Spinal cord (tissue), 10 donors: ENCODE data around the gene MEIOB. TPM values are rescaled to one million over a fixed set of nuclear protein-coding genes. Genes with fewer than 3 reads are reported as not detected.

ENCODE experiments used
- DNase-seq, 6 donors: peaks; one replicate each; pipeline versions ENCODE4 v3.0.0 to v3.0.0-alpha.2; 2013 to 2015; ENCODE audit warnings: low spot score in 6 of 6, low read depth in 4 of 6
- H3K27ac ChIP-seq: one replicate; pipeline ENCODE4 v1.5.1; 2013; ENCODE audit warnings: low read depth, low read length, control low read depth
- H3K27me3 ChIP-seq: one replicate; pipeline ENCODE4 v1.6.1; 2013; ENCODE audit warnings: low read length; ENCODE audit not compliant: control insufficient read depth, insufficient read depth
- H3K36me3 ChIP-seq: one replicate; pipeline ENCODE4 v1.6.1; 2013; ENCODE audit warnings: low read length; ENCODE audit not compliant: control insufficient read depth, insufficient read depth
- H3K4me1 ChIP-seq: one replicate; pipeline ENCODE4 v1.6.1; 2013; ENCODE audit warnings: low read length; ENCODE audit not compliant: control insufficient read depth, insufficient read depth
- H3K4me3 ChIP-seq: one replicate; pipeline ENCODE4 v1.5.1; 2013; ENCODE audit warnings: low read depth, low read length, control low read depth
- H3K9me3 ChIP-seq: one replicate; pipeline ENCODE4 v1.6.1; 2013; ENCODE audit warnings: low read length; ENCODE audit not compliant: control insufficient read depth, insufficient read depth
- WGBS: methylation state at CpG from one replicate; pipeline ENCODE4 v1.1.5; 2013; ENCODE audit warnings: missing lambda C conversion rate; ENCODE audit not compliant: insufficient coverage; 5-methylcytosine and 5-hydroxymethylcytosine counted together
- polyA plus RNA-seq, 2 donors: library from polyadenylated mRNA; unstranded; fragments of 120-200 nt; gene quantifications; one replicate each; pipeline ENCODE4 v1.2.1, GENCODE V29; 2013; ENCODE audit not compliant: insufficient read length in 2 of 2
- total RNA-seq, 2 donors: library from RNA; depleted of rRNA in 1 of 2; stranded (reverse); fragments of 120-200 nt in 1 of 2; fragments of >200 nt in 1 of 2; gene quantifications; one replicate each; pipeline versions ENCODE4 v1.2.3 to v1.2.4, GENCODE V29; 2013 to 2014
- donor health status: healthy.

The MEIOB gene
- total and polyA plus RNA-seq, 4 donors: 0.83 to 2.6 (median 1.5) TPM

DNA sequence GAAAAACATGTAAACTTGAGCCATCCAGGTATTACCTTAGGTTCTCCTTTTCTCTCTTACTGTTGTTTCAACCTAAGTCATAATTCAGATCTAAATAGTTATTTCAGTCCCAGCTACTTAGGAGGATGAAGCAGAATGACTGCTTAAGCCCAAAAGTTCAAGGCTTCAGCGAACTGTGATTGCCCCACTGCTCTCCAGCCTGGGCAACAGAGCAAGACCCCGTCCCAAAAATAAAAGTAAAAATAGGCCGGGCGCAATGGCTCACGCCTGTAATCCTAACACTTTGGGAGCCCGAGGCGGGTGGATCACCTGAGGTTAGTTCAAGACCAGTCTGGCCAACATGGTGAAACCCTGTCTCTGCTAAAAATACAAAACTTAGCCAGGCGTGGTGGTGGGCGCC, 9.6 kb downstream of the MEIOB start:
- Histone ChIP-seq H3K4me3 (no peak overlapping the region), H3K36me3 (no peaks in the 10 kb centered on the region), H3K4me1 (no peaks in the 10 kb centered on the region), H3K27me3 (peaks cover 28% of the 10 kb centered on the region), H3K9me3 (no peaks in the 10 kb centered on the region), H3K27ac (no peak overlapping the region)
- WGBS: 88% methylated on average over 5 of the region's 9 CpGs
- no peak for DNase-seq

DNA sequence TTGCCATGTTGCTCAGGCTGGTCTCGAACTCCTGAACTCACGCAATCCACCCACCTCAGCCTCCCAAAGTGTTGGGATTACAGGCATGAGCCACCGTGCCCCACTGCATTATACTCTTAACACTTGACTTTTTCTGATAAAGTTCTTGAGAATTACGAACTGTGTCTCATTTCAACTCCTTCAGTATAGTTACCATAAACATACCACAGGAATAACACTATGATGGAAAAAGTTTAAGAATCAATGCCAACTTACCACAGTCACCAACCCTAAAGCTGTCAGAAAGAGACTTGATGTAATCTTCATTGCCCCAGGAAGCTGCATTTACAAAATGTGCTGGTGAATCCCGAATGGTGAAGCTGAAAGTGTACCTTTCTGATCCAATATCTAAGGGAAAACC, 10.2 kb downstream of the MEIOB start:
- Histone ChIP-seq H3K27me3 (peaks cover 33% of the 10 kb centered on the region), H3K9me3 (no peaks in the 10 kb centered on the region), H3K4me1 (no peaks in the 10 kb centered on the region), H3K4me3 (no peak overlapping the region), H3K27ac (no peak overlapping the region), H3K36me3 (no peaks in the 10 kb centered on the region)
- 78% methylated on average over 2 of the region's 5 CpGs for WGBS
- DNase-seq: no peak

DNA sequence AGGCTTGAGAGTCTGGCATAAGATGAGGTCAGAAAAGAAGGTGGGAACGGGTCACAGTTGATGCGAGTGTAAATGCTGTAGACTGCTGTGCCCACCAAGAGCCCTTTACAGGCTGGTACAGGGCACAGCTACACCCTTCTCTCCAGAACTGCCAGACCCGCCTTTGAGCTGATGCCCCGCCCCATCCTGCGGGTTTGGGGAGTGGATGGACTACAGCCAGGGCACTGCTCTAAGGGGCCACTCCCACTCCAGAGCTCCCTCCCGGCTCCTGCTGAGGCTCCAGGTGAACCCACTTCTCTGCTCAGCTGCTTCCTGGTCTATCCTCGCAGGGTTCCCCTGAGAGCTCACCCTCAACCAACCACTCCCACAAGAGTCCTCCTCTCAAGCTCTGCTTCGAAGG, 12.3 kb downstream of the MEIOB start:
- H3K4me3 ChIP-seq: no peak overlapping the region
- H3K36me3 ChIP-seq: no peaks in the 10 kb centered on the region
- H3K27ac ChIP-seq: no peak overlapping the region
- H3K27me3 ChIP-seq: peaks cover 36% of the 10 kb centered on the region
- H3K4me1 ChIP-seq: no peaks in the 10 kb centered on the region
- 33% methylated on average over 3 of the region's 8 CpGs for WGBS
- no peak for DNase-seq
- no peaks in the 10 kb centered on the region for H3K9me3 ChIP-seq

DNA sequence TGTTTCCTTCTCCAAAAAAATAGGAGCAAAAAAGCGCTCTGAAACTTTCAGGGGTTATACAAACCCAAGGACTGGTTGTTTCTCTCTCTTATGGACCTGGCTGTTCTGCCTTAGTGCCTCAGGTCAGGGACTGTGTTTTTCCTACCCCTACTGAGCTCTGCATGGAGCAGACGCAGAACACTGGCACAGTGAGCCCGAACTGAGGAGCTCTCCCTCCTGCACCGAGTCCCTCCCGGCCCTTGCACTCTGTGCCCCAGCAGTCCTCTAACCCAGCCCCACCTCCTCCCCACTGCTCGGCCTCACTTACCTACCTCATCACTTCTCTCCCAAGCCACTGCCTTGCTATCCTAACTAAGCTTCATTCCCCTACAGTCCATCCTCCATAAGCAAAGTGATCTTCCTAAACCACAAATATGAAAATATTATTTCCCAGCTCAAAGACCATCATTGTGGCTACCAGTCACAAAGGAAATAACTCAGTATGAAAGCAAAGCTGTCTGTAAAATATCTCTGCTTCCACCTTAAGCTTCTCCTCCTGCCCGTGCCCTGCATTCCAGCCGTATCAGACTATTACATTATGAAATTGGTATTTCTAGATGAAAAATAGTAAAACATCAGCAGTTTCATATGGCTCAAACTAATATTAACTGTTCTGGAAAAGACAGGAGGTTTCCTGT, 13.6 kb downstream of the MEIOB start:
- Histone ChIP-seq H3K27ac (no peak overlapping the region), H3K4me1 (no peaks in the 10 kb centered on the region), H3K9me3 (no peaks in the 10 kb centered on the region), H3K4me3 (no peak overlapping the region), H3K27me3 (peaks cover 40% of the 10 kb centered on the region), H3K36me3 (no peaks in the 10 kb centered on the region)
- 15% methylated on average over 6 of the region's 8 CpGs for WGBS
- no peak for DNase-seq

DNA sequence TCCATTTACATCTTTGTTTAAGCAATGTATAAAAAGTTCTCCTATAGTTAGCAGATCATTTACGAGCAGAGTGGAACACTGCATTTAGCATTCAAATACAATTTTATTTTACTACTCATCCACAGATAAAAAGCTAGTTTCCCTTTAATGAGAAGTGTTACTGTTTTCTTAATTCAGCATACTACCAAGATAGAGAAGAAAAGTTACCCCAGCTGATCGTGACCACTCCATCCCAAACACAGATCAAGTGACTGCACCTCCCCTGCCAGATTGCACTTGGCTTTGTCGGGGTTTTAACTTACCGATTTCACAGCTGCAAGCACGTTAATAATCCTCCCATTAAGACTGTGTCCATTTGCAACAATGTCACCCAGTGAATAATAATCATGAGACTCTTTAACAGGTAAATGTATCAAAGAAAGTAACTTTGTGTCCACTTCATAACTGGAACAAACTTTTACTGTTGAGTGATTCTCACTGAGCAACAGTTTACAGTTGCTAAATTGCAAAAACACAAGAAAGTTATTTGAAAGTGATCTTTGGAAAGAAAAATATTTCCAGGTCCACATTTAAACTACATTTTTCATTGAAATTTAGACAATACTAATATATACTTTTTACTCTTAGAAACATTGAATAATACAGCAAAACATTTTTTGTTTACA, 14.4 kb downstream of the MEIOB start:
- Histone ChIP-seq H3K27ac (no peak overlapping the region), H3K36me3 (no peaks in the 10 kb centered on the region), H3K27me3 (peaks cover 40% of the 10 kb centered on the region), H3K9me3 (no peaks in the 10 kb centered on the region), H3K4me3 (no peak overlapping the region), H3K4me1 (no peaks in the 10 kb centered on the region)
- DNase-seq: no peak
- 40% methylated on average over 1 of the region's 5 CpGs for WGBS

DNA sequence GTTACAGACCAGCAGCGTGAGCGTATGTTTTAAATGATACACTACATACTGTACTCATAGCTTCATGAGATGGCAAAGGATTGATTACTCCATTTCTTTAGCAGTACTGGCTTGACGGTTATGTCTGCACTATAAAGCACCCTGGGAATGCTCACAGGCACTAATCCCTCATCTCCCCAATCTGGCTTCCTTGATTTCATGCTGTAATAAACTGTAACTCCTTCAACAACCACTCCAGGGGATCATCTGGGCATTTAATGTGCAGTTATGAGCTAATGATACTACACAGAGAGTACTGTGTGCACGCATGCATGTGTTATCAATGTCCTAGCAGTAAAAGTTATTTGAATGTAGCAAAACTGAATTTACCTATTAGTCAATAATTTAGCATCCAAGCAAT, 20.2 kb downstream of the MEIOB start:
- DNase-seq: peak in 2 of 6 donors; percentile 6 to 93
- no peaks in the 10 kb centered on the region for H3K36me3 ChIP-seq
- H3K4me1 ChIP-seq: no peaks in the 10 kb centered on the region
- H3K27ac ChIP-seq: no peak overlapping the region
- WGBS: 57% methylated on average over 1 of the region's 4 CpGs
- no peak overlapping the region for H3K4me3 ChIP-seq
- H3K9me3 ChIP-seq: no peaks in the 10 kb centered on the region
- H3K27me3 ChIP-seq: peaks cover 13% of the 10 kb centered on the region

DNA sequence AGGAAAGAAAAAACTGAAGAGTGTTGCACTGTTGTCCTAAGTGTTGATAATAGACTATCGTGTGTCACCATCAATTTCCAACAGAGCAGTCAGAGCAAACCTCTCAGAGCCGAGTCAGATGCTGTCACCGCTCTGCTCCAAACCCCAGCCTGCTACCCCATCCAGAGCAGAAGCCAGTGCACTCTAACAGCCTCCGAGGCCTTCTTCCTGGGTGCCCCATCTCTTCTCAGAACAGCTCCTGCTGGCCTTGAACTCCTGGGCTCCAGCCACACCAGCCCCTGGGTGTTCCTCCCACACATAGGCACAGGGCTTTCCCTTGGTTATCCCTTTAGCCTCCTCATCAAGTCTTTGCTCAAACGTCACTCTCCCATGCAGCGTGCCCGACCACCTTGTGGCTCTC, 21.0 kb downstream of the MEIOB start:
- Histone ChIP-seq H3K9me3 (no peaks in the 10 kb centered on the region), H3K36me3 (no peaks in the 10 kb centered on the region), H3K27ac (no peak overlapping the region), H3K4me1 (no peaks in the 10 kb centered on the region), H3K4me3 (no peak overlapping the region), H3K27me3 (peaks cover 15% of the 10 kb centered on the region)
- 81% methylated on average over 7 of the region's 7 CpGs for WGBS
- DNase-seq: no peak

DNA sequence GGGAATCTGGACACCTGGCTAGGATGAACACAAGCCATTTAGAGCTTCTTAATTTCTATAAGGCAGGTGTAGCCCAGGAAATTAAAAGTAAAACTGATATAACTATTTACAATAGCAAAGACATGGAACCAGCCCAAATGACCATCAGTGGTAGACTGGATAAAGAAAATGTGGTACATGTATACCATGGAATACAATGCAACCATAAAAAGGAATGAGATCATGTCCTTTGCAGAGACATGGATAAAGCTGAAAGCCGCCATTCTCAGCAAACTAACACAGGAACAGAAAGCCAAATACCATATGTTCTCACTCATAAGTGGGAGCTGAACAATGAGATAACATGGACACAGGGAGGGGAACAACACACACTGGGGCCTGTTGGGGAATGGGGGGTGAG, 25.5 kb downstream of the MEIOB start:
- Histone ChIP-seq H3K36me3 (no peaks in the 10 kb centered on the region), H3K4me1 (no peaks in the 10 kb centered on the region), H3K4me3 (no peak overlapping the region), H3K27ac (no peak overlapping the region), H3K27me3 (peaks cover 4% of the 10 kb centered on the region), H3K9me3 (no peaks in the 10 kb centered on the region)
- DNase-seq: no peak
- WGBS: no CpG with 5 or more reads among the region's 1 CpG

DNA sequence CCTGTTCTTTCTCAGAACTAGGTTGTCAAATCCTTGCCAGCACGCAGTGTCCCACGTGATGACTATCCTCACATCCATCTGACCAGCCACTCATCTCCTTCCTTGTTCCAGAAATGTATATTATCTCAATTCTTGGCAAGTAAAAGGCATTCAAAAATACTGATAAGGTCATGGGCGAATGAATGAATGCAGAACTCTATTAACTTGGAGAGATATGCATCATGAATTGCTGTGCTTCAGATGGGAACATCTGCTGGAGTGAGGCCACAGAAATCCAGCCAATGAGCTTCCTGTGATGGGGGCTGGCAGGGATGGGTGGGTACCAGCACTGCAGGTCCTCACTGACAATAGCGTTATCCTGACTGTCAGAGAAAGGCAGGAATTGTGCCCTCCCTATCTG, 26.0 kb downstream of the MEIOB start:
- no peak overlapping the region for H3K4me3 ChIP-seq
- no peaks in the 10 kb centered on the region for H3K9me3 ChIP-seq
- no peak for DNase-seq
- H3K27ac ChIP-seq: no peak overlapping the region
- 70% methylated on average over 3 of the region's 4 CpGs for WGBS
- peaks cover 4% of the 10 kb centered on the region for H3K27me3 ChIP-seq
- no peaks in the 10 kb centered on the region for H3K4me1 ChIP-seq
- H3K36me3 ChIP-seq: no peaks in the 10 kb centered on the region

DNA sequence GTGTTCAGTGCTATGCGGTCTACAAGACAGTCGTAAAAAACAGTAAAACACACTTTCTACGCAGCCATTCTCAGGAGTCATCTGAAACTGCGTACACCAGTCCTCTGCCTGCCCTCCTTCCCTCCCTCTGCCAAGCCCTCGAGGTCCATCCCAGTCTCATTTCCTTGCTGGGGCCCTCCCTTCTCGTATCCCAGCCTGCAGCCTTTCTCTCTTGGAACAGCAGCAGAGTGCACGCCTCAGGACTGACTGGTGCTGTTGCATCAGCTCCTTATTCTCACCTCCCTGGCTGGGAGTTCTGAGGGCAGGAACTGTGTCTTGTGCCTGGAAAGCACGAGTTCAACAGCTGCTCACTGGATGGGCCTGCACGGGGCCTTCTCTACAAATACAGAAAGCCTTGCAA, 32.4 kb downstream of the MEIOB start:
- DNase-seq: no peak
- Histone ChIP-seq H3K27ac (no peak overlapping the region), H3K4me1 (no peaks in the 10 kb centered on the region), H3K9me3 (no peaks in the 10 kb centered on the region), H3K4me3 (no peak overlapping the region), H3K27me3 (no peaks in the 10 kb centered on the region), H3K36me3 (peaks cover 4% of the 10 kb centered on the region)
- 62% methylated on average over 9 of the region's 9 CpGs for WGBS
